Umbilical cord (tissue), 2 donors: ENCODE measurements around the gene TIMMDC1. TPM values are rescaled to one million over a fixed set of nuclear protein-coding genes. Genes with fewer than 3 reads are reported as not detected.
"Not testable (repeated sequence)": the region's sequence is repeated elsewhere in the genome, so short reads cannot be mapped to it uniquely, and the experiment has no call there.

Source experiments
- DNase-seq: peaks from one replicate; pipeline ENCODE4 v3.0.0-alpha.2; 2015; ENCODE audit warnings: low spot score
- total RNA-seq: library from RNA; depleted of rRNA; stranded (reverse); fragments of >200 nt; gene quantifications from one replicate; pipeline ENCODE4 v1.2.3, GENCODE V29; 2014; ENCODE audit warnings: low replicate concordance; ENCODE audit not compliant: insufficient read depth

TIMMDC1 gene
- total RNA-seq, 1 donor from 2014 or later: 27.2 TPM

DNA sequence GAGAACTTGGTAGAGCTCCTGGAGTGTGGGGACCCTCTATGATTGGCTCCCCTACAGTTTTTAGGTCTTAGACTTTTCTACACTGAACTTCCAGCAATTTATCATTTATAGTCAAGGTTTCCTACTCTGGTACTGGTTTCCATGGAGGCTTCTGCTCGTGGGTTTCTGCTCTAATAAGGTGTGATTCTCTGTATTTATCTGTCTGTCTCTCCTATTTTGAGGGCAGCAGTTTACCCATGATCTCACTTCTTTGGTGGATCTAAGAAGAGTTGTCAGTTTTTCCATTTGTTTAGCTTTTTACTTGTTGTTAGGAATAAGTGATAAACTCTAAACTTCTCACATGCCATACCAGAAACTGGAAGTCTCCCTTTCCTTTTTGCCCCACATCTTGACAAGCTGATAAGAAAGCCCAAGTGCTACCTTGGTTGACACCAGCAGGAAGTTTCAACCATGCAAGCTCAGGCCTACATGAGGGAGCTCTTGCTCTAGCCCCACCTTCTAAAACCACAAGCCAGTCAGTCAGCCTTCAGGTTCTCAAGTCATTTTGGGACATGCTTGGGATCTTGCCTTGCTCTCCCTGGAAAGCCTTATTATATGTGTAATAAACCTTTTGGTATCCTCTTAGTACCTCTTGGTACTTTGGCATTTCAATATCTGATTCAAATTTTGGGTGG is 10.0 kb downstream of the TIMMDC1 start:
- no peak for DNase-seq

DNA sequence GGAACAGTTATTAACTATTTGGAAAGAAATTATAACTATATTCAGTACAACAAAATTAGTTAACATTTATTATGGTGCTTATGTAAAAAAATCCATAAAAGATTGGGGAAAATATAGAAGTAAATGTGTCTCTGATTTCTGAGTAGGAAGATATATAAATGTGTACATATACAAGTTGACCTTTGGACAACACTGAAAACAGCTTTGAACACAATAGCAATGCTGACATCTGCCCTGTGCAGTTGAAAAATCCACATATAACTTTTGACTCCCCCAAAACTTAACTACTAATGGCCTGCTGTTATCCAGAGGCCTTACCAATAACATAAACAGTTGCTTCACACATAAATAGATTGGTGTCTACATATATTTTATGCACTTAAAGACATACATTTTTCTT is 12.3 kb downstream of the TIMMDC1 start:
- no peak for DNase-seq

DNA sequence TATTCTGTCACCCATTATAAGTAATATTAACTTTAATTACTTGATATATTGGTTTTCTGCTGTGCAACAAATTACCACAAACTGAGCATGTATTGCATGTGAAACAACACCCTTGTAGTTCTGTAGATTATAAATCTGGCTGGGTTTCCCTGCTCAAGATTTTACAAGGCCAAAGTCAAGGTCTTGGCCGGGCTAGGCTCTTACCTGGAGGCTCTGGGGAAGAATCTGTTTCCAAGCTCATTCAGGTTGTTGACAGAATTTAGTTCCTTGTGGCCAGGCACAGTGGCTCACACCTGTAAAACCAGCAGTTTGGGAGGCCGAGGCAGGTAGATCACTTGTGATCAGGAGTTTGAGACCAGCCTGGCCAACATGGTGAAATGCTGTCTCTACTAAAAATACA is 16.3 kb downstream of the TIMMDC1 start:
- DNase-seq: no peak

DNA sequence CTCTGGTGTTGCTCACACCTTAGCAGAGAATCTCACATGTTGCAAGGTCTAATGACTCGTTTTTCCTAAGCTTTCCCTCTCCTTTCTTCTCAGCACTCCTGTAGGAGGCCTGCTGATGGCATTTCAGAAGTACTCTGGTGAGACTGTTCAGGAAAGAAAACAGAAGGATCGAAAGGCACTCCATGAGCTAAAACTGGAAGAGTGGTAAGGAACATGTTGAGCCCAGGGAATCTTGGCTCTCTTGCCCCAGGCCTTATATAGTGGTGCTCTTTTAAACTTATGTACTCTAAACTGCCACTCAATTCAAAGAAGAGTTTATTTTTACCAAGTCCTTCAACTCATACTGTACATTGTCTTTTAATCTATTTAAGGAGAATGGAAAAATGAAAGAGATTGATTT is 18.8 kb downstream of the TIMMDC1 start:
- DNase-seq: no peak

DNA sequence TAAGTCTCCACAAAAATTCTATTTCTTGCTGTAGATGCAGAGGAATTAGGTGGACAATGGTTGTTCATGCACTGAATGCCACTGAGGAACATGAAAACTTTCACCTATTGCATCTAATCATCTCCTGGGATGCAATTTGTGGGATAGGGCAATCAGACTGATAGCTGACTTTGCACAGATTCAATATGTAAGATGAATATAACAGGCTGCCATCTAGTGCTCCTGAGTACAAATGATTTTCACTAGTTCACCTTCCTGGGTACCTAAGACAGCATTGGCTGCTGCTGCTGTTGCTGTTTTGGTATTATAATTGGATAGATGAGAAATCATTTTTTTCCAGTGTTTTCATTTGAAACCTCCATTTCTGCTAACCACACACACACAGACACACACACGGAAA is 19.7 kb downstream of the TIMMDC1 start:
- no peak for DNase-seq

DNA sequence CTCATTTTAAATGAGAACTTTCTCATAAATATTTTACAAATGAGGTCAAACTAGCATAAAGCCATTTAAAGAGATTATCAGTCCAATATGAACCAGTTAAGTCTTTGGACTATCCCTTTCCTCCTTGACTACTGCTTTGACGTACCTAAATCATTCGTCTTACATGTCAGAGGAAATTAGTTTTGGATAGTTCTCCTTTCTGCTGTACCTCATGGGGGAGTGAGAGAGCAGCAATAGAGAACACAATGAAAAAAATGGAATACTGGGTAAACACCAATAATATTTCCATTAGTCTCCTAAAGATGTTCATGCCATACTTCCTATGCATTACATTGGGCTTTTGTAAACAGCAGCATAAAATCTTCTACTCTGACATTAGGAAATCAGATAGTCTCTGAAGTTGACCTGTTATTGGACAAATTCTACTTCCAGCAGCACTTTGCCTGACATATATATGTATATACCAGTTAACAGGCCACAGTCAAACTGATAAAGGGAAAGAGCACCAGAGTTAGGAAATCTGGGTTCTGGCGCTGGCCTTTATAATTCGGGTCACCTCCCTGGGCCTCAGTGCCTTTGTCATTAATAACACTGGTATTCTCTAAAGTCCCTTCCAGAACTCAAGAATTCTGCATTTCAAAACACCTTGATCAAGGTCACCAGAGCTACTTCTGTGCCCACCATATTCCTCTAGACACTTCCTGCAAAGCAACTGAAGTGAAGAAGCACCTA is 26.8 kb downstream of the TIMMDC1 start:
- DNase-seq: peak; percentile 17

DNA sequence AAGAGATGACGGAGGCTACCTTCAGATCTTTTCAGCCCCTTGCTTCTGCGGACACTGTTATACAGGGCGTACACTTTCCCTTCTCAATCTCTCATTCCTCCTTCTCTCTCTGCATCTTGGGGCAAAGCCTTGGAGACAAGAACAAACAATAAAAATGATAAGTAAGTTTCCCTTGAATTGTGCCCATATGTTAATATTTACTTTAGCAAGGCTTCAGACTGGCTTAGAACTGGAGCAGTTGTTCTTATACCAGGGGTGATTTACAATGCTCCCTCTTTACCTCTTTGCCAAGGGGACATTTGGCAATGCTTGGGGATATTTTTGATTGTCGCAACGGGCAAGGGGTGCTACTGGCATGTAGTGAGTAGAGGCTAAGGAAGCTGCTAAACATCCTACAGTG is 29.4 kb downstream of the TIMMDC1 start:
- DNase-seq: no peak

DNA sequence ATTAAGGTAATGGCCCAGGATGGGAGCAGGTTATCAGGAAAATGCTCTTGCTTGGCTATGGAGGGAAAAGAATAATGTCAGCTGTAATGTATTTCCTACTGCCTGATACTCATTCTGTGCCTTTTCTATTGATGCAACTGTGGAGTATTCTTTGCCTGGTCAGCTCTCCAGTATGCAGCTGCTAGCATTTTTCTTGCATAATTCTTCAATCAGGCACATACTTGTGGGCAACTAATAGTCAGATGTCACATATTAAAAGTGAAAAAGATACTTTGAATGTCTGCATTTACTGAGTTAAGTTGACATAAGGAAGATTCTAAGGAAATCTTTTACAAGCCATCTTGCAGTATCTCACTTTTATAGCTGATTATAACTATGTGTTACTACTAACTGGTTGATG is 31.5 kb downstream of the TIMMDC1 start:
- peak; percentile 3 for DNase-seq

DNA sequence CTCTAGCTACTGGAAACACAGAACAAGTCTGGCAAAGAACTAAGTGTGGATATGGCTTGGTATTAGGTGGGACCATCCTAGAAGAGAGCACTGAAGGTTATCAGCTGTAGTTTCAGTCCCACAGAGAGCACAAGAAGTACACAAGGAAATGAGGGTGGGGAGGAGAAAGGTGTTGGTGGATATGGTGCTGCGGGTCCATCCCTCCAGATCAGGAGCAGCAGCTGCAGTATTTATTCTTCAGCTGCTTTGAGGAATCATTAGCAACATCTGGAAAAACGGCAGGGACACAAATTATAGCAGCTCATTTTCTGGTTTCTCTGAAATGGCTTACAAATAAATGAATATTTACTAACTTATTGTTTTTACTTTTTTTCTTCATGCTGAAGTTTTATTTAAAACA is 32.1 kb downstream of the TIMMDC1 start:
- no peak for DNase-seq

DNA sequence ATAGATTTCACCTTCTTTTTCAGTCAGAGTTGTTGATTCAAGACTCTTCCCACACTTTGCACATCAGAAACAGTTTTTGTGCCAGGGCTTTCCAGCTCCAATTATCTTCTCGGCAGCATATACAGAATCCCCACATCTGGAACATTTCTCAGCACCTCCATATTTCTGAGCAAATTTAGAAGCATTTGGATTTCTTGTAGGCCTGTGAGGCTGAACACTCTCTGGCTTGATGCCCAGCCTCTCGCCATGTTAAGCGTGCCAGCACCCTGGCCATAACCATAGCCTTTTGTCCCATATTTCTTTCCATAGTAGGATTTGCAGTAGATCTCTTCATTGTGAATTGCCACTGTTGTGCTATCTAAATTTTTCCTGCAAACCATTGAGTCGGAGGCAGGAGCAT is 32.8 kb downstream of the TIMMDC1 start:
- DNase-seq: no peak

DNA sequence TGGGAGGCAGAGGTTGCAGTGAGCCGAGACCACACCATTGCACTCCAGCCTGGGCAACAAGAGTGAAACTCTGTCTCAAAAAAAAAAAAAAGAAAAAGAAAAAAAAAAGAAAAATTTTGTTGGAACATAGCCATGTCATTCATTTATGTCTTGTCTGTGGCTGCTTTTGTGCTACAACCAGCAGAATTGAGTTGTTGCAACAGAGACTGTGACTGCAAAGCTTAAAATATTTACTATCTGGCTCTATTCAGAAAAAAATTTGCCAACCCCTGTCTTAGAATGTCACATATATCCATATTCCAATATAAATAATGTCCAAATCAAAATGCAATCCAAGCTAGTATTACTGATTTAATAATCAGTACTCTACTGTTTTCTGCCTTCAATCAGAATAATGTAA is 35.9 kb downstream of the TIMMDC1 start:
- no peak for DNase-seq

DNA sequence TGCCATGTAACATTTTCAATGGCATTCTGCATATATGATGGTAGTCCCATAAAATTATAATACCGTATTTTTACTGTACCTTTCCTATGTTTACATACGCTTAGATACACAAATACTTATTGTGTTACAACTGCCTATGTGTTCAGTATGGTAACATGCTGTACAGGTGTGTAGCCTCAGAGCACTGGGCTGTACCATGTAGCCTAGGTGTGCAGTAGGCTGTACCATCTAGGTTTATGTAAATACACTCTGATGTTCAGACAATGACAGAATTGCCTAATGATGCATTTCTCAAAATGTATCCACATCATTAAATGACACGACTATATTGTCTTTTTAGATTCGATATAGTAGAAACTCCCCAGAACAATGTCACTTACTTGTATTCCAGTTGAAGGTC is 38.4 kb downstream of the TIMMDC1 start:
- DNase-seq: no peak

DNA sequence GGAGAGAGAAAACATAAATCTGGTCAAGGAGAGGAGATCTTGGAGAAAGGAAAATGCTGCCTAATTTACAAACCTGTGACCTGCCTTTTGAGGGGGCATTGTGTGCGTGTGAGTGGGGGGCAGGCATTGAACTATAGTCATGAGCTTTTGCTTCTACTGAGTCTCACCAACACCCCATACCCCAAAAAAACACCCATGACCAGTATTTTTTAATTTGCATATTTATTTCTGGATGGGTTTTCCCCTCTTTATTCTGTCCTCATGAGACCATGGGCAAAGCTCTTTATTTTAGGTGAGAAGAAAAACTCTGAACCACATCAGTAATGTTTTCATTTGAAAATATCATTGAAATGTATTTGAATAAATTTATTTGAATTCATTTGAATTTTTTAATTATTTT is 40.4 kb downstream of the TIMMDC1 start:
- no peak for DNase-seq

DNA sequence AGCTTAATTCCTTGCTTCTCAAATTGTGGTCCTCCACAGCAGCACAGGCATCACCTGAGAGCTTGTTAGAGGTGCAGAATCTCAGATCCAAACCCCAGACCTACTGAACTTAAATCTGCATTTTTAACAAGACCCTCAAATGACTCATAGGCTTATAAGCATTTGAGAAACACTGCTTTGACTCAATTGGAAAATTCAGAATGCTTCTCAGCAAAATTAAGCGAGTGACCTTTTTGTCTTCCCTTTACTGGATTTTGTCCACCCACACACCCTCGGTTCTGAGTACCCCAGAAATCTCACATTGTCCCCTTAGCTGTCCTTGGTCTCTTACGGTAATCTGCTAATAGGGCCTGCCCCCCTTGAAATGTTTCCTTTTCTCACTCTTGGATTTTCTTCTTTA is 43.2 kb downstream of the TIMMDC1 start:
- no peak for DNase-seq

DNA sequence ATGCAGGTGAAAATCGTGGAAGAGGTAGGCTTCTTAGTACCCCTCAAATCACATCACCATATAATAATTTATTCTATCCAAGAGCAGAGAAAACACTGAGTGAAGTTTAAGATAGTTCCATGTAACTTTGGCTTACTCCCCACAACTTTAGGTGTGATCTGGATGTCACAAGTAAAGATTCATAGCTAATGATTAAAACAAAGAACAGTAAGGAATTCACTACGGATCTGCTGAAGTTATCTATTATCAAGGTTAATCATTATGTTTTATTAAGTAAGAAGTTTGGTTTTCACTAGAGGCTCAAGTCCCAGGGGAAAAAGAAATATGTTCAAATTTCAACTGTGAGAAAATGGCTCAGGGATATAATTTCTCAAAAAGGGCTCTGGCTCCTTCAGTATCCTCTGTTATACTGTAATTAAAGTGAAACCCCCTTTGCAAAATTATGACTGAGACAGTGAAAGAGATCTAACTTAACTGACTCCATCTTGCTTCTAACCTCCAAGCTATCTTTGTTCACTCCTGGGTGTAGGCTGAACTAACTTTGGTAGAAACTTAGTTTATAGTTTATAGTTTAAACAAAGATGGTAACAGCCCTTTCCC is 43.9 kb downstream of the TIMMDC1 start:
- no peak for DNase-seq

DNA sequence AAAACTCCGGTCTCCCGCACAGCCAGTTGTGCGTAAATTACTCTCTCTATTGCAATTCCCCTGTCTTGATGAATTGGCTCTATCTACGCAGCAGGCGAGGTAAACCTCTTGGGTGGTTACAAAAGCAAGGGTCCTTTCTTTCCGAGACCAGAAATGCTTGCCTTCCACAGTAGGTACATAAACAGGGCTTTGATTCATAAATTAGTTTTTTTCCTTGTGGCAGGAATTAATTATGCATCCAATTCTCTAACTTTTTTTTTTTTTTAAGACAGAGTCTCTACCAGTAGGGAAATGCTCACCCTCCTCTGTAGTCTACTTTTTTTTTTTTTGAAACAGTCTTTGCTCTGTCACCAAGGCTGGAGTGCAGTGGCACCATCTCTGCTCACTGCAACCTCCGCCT is 44.8 kb downstream of the TIMMDC1 start:
- DNase-seq: no peak

DNA sequence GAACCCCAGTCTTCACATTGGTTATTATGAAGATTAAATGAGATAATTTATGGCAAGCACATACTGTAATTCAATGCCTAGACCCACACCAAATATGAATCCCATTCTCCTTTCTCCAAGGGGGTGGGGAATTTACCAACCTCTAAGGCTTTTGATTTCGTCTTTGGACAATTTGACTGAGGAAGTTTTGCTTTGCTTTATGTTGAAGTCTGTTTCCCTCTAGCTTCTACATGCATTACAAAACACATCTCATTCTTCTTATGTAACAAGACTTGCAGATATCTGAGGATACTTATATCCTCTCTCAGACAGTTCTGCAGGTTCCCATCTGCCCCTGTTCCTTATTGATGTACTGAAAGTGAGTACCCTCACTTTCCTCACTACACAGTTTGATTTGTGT is 48.9 kb downstream of the TIMMDC1 start:
- DNase-seq: no peak

DNA sequence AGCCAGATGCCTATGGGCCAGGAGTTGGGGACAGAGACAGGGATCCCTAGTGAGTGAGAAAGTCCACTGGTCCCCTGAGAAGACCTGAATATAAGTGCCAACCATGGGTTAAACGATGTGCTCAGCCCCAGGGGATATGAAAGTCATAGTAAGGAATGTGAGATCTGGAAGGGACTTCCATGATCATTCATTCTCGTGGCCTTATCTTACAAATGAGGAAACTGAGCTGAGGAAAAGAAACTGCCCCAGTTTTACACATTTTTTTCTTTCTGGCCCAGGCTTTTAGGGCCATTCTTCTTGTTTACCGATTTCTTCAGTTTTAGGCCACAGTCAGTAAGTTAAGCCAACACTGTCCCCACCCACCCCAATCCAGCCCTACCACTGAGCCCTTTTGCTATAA is 50.0 kb downstream of the TIMMDC1 start:
- no peak for DNase-seq

DNA sequence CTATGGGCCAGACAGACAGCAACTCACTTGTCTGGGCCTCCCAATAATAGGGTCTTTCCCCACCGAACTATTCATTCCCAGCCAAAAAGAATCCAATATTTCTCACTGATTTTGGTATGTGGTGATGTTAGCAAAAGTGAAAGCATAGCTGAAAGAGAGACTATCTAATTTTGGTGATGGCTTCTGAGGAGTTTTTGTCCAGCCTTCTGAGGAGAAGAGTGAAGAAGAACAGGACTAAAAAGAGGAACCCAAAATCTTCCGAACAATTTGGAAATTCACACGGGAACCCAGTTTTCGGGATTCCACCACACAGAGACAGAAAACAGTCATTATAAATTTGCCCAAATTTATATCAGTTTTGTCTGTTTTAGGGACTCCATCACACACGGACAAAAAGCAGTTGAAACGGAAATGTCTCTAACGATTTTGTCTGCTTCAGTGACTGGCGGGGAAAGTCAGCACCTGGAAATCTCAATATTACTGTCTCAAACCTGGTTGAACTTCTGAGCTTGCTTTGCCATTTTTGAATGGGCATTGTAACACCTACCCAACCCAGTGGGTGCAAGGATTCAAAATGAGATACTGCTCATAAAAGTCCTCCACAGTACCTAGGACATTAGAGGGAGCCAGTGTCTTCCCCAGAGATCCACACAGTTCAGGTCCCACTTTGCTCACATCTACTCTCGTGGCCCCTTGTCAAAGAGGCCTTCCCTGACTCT is 52.0 kb downstream of the TIMMDC1 start:
- DNase-seq: no peak

DNA sequence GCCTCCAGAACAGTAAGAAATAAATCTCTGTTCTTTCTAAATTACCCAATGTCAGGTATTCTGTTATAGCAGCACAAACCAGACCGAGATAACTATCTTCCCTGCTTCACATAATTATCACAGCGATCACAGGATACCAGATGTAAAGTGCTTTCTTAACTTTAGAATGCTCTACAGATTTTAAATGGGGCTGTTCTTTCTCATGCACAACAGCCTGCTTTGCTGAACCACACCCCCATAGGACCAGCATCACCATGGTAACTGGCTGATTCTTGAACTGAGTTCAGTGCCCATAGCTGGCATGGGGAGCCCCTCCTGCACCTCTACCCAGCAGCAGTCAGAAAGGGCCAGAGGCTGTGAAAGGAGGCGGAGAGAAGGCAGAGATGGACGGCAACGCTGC is 53.3 kb downstream of the TIMMDC1 start:
- DNase-seq: no peak

DNA sequence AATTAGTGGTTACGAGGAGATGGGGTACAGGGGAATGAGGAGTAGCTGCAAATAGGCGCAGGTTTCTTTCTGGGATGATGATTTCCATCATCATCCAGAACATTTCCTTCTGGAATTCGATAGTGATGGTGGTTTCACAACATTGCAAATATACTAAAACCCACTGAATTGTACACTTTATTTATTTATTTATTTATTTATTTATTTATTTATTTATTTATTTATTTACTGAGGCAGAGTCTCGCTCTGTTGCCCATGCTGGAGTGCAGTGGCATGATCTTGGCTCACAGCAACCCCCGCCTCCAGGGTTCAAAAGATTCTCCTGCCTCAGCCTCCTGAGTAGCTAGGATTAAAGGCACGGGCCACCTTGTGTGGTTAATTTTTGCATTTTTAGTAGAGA is 54.6 kb downstream of the TIMMDC1 start:
- not testable (repeated sequence) for DNase-seq

DNA sequence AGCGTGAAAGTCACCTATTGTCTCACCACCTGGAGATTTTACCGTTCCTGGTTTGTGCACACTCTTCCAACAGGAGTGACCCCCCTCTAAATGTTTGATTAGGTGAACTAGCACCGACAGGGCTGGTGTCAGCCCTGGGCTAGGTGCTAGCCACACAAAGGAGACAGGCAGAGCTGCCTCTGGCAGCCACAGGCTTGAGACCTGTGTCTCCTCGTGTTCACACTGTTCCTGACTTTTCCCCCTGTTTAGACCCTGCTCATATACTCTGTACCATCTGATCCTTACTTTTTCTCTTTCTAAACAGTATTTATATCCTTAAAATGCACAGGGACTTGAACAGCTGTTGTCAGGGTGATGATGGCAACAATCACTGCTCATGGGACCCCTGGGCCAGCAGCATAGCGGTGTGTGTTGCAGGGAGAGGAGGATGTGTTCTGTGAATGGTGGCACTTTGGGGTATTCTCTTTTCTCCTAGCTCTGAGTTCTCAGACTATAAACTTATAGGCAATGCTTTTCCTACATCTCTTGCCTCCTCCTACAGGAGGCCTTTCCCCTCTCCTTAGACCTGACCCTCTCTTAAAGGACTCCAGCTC is 55.6 kb downstream of the TIMMDC1 start:
- no peak for DNase-seq
